Fibroblast of villous mesenchyme (primary cell): ENCODE measurements around the gene LRRC75A. TPM values are rescaled to one million over a fixed set of nuclear protein-coding genes. Genes with fewer than 3 reads are reported as not detected.

Experiments used
- DNase-seq: peaks from one replicate; pipeline ENCODE4 v3.0.0-alpha.2; 2010; ENCODE audit warnings: low read depth
- H3K4me3 ChIP-seq: 2 replicates; pipeline ENCODE4 v1.5.1; 2011; ENCODE audit warnings: low read depth, mild to moderate bottlenecking, low read length
- CTCF ChIP-seq: IDR thresholded peaks from 2 replicates; pipeline ENCODE4 v1.5.1; 2012; ENCODE audit warnings: low read depth, mild to moderate bottlenecking, low read length; ENCODE audit not compliant: insufficient read depth
- total RNA-seq: library from RNA; depleted of rRNA; stranded (reverse); fragments of >200 nt; gene quantifications from 2 replicates; pipeline ENCODE4 v1.2.3, GENCODE V29; 2012

Gene LRRC75A
- total RNA-seq, 1 donor, result 2.6 TPM

DNA sequence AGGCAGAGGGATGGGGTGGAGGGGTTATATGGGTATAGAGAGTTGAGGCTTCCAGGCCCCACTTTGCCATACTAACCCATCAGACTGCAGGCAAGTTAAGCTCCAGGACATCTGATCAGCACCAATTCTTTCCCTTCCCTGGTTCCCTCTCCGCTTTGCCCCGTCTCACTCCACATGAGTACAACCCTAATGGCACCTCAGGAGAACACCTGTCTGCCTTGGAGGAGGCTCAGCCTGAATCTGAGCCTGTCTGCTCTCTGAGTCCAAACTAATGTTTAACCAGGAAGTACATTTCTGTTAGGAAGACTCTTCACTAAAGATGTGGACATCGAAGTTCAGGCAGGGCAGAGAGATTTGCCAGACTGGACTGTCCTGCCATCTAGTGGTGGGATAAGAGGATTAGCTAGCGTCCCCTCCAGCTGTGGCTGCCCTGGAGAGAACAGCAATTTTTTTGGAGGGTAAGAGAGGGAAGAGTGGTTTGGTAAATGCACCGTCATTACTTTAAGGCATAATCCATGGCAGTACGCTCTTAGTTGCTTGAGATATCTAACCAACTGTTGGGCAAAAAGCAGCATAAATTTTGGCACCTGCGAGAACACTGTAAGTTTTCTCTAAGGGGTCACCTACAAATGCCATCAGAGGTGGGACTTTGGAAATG lies 29.2 kb upstream of the LRRC75A start:
- peak; percentile 92 for DNase-seq
- H3K4me3 ChIP-seq, result no peak overlapping the region
- peak; percentile 93 for TF ChIP-seq CTCF

GRCh38 chr17:16519021-16519420 lies 27.0 kb upstream of the LRRC75A start:
- no peak overlapping the region for H3K4me3 ChIP-seq
- DNase-seq, result no peak
- TF ChIP-seq CTCF, result no peak

- no peak for DNase-seq
- TF ChIP-seq CTCF, result no peak
- H3K4me3 ChIP-seq, result no peak overlapping the region
Measured at GRCh38 chr17:16517477-16517876, 25.5 kb upstream of the LRRC75A start.

DNA sequence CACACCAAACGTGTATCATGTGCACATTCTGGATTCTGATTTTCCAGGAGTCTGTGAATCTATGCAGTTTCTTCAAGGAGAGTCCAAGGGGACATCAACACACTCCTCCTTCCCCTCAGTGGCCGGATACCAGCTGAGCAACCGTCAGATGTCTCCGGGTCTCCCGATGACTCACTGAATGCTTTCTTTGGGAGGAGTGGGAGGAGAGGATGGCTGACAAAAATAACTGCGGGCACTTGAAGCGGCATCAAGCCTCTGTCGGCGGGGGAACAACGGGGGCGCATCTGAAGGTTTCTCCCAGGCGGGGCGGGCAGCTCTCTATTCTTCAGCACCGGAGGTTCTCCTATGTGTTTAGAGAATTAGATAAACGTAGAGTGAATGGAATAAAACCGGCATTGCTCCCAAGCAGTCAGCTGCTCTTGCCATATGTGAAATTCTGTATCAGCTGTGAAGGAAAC lies 24.6 kb upstream of the LRRC75A start:
- TF ChIP-seq CTCF, result no peak
- H3K4me3 ChIP-seq, result peak overlapping the region; percentile 43
- DNase-seq, result peak; percentile 75

GRCh38 chr17:16515933-16516332 lies 23.9 kb upstream of the LRRC75A start:
- TF ChIP-seq CTCF, result no peak
- no peak for DNase-seq
- no peak overlapping the region for H3K4me3 ChIP-seq

DNA sequence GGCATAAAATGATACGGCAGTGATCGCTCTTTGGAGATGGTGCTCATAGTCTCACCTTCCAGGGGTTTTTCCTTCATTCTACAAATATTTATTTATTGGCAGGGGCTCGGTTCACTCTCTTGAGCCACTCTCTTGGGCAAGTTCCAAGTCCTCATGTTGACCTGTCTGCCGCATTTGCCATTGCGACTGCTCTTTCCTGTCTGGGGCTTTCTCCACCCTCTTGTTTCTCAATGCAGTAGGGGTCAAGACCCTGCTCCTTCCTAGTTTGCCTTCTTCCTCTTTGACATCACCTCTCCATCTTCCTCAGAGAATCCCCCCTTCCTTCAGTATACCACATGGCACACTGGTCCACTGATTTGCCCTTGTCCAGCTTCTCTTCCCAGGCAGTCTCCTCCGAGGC lies 21.9 kb upstream of the LRRC75A start:
- no peak for TF ChIP-seq CTCF
- DNase-seq, result no peak
- H3K4me3 ChIP-seq, result no peak overlapping the region

- no peak overlapping the region for H3K4me3 ChIP-seq
- TF ChIP-seq CTCF, result no peak
- DNase-seq, result no peak
Measured at GRCh38 chr17:16512011-16512410, 20.0 kb upstream of the LRRC75A start.
